Measurements from ENCODE around the gene KRTAP5-5.

The KRTAP5-5 gene

GRCh38 chr11:1625541-1625940 lies 4.0 kb upstream of the KRTAP5-5 start:
- H3K27me3 Mint-ChIP-seq = peaks cover 7% of the 10 kb centered on the region
- no peaks in the 10 kb centered on the region for H3K36me3 Mint-ChIP-seq
- H3K4me1 Mint-ChIP-seq = peaks cover 4% of the 10 kb centered on the region
- H3K9me3 Mint-ChIP-seq = no peaks in the 10 kb centered on the region
- no peak overlapping the region for H3K27ac Mint-ChIP-seq
- H3K4me3 Mint-ChIP-seq = no peak overlapping the region
- DNase-seq (ENCODE audit: low spot score in 2 of 2) (no peak), ATAC-seq (ENCODE audit: low read depth) (no peak)

- Mint-ChIP-seq H3K4me1 (peaks cover 8% of the 10 kb centered on the region), H3K27me3 (peaks cover 15% of the 10 kb centered on the region), H3K36me3 (no peaks in the 10 kb centered on the region), H3K9me3 (no peaks in the 10 kb centered on the region), H3K4me3 (peak overlapping the region; percentile 55), H3K27ac (no peak overlapping the region)
- ATAC-seq (ENCODE audit: low read depth) (peak; percentile 92), DNase-seq (ENCODE audit: low spot score in 2 of 2) (peak; percentile 69 to 84)
Measured at GRCh38 chr11:1628506-1629325, 859 bp upstream of the KRTAP5-5 start.

GRCh38 chr11:1630271-1630670 lies 696 bp downstream of the KRTAP5-5 start:
- no peak overlapping the region for H3K4me3 Mint-ChIP-seq
- DNase-seq (ENCODE audit: low spot score in 2 of 2) (peak in 1 of 2 donors; percentile 10), ATAC-seq (ENCODE audit: low read depth) (no peak)
- no peaks in the 10 kb centered on the region for H3K9me3 Mint-ChIP-seq
- no peaks in the 10 kb centered on the region for H3K36me3 Mint-ChIP-seq
- peaks cover 18% of the 10 kb centered on the region for H3K27me3 Mint-ChIP-seq
- peaks cover 8% of the 10 kb centered on the region for H3K4me1 Mint-ChIP-seq
- no peak overlapping the region for H3K27ac Mint-ChIP-seq

GRCh38 chr11:1631066-1631568 lies 1.5 kb downstream of the KRTAP5-5 start:
- DNase-seq (ENCODE audit: low spot score in 2 of 2) = no peak
- no peaks in the 10 kb centered on the region for H3K9me3 Mint-ChIP-seq
- peaks cover 8% of the 10 kb centered on the region for H3K4me1 Mint-ChIP-seq
- no peaks in the 10 kb centered on the region for H3K36me3 Mint-ChIP-seq
- no peak for ATAC-seq (ENCODE audit: low read depth)
- H3K27me3 Mint-ChIP-seq = peaks cover 18% of the 10 kb centered on the region
- no peak overlapping the region for H3K4me3 Mint-ChIP-seq
- H3K27ac Mint-ChIP-seq = no peak overlapping the region

- H3K4me3 Mint-ChIP-seq = no peak overlapping the region
- ATAC-seq (ENCODE audit: low read depth) = peak; percentile 45
- no peak overlapping the region for H3K27ac Mint-ChIP-seq
- no peaks in the 10 kb centered on the region for H3K36me3 Mint-ChIP-seq
- no peaks in the 10 kb centered on the region for H3K9me3 Mint-ChIP-seq
- peaks cover 22% of the 10 kb centered on the region for H3K27me3 Mint-ChIP-seq
- DNase-seq (ENCODE audit: low spot score in 2 of 2) = no peak
- peaks cover 8% of the 10 kb centered on the region for H3K4me1 Mint-ChIP-seq
Measured at GRCh38 chr11:1632053-1632714, 2.6 kb downstream of the KRTAP5-5 start.

GRCh38 chr11:1633864-1634263 lies 4.3 kb downstream of the KRTAP5-5 start:
- H3K27me3 Mint-ChIP-seq = peaks cover 22% of the 10 kb centered on the region

GRCh38 chr11:1636291-1636950 lies 6.8 kb downstream of the KRTAP5-5 start:
- H3K36me3 Mint-ChIP-seq = no peaks in the 10 kb centered on the region
- peaks cover 4% of the 10 kb centered on the region for H3K4me1 Mint-ChIP-seq
- DNase-seq (ENCODE audit: low spot score in 2 of 2) = no peak
- no peaks in the 10 kb centered on the region for H3K9me3 Mint-ChIP-seq
- ATAC-seq (ENCODE audit: low read depth) = no peak
- H3K27ac Mint-ChIP-seq = no peak overlapping the region
- H3K4me3 Mint-ChIP-seq = no peak overlapping the region
- H3K27me3 Mint-ChIP-seq = peaks cover 22% of the 10 kb centered on the region

More at GRCh38 chr11:1633864-1634263, 4.3 kb downstream of the KRTAP5-5 start:
- Mint-ChIP-seq H3K27ac (no peak overlapping the region), H3K4me1 (peaks cover 6% of the 10 kb centered on the region), H3K36me3 (no peaks in the 10 kb centered on the region), H3K9me3 (no peaks in the 10 kb centered on the region), H3K4me3 (no peak overlapping the region)
- DNase-seq (ENCODE audit: low spot score in 2 of 2) (no peak), ATAC-seq (ENCODE audit: low read depth) (no peak)

- no peak overlapping the region for H3K27ac Mint-ChIP-seq
- no peaks in the 10 kb centered on the region for H3K36me3 Mint-ChIP-seq
- peaks cover 2% of the 10 kb centered on the region for H3K4me1 Mint-ChIP-seq
- no peak overlapping the region for H3K4me3 Mint-ChIP-seq
- peaks cover 17% of the 10 kb centered on the region for H3K27me3 Mint-ChIP-seq
- no peaks in the 10 kb centered on the region for H3K9me3 Mint-ChIP-seq
- DNase-seq (ENCODE audit: low spot score in 2 of 2) (no peak), ATAC-seq (ENCODE audit: low read depth) (no peak)
Measured at GRCh38 chr11:1637628-1638027, 8.1 kb downstream of the KRTAP5-5 start.

GRCh38 chr11:1638344-1638743 lies 8.8 kb downstream of the KRTAP5-5 start:
- H3K9me3 Mint-ChIP-seq = no peaks in the 10 kb centered on the region
- ATAC-seq (ENCODE audit: low read depth) = no peak
- H3K27me3 Mint-ChIP-seq = peaks cover 15% of the 10 kb centered on the region
- H3K36me3 Mint-ChIP-seq = no peaks in the 10 kb centered on the region
- no peak overlapping the region for H3K27ac Mint-ChIP-seq
- no peak for DNase-seq (ENCODE audit: low spot score in 2 of 2)
- H3K4me1 Mint-ChIP-seq = no peaks in the 10 kb centered on the region
- H3K4me3 Mint-ChIP-seq = no peak overlapping the region

- Mint-ChIP-seq H3K27ac (no peak overlapping the region), H3K9me3 (no peaks in the 10 kb centered on the region), H3K36me3 (no peaks in the 10 kb centered on the region), H3K4me3 (no peak overlapping the region), H3K27me3 (peaks cover 15% of the 10 kb centered on the region), H3K4me1 (no peaks in the 10 kb centered on the region)
- no peak for DNase-seq (ENCODE audit: low spot score in 2 of 2)
- no peak for ATAC-seq (ENCODE audit: low read depth)
Measured at GRCh38 chr11:1639102-1639620, 9.6 kb downstream of the KRTAP5-5 start.

GRCh38 chr11:1639666-1640065 lies 10.1 kb downstream of the KRTAP5-5 start:
- Mint-ChIP-seq H3K36me3 (no peaks in the 10 kb centered on the region), H3K27me3 (peaks cover 16% of the 10 kb centered on the region), H3K27ac (no peak overlapping the region), H3K4me1 (no peaks in the 10 kb centered on the region), H3K4me3 (no peak overlapping the region), H3K9me3 (no peaks in the 10 kb centered on the region)
- no peak for ATAC-seq (ENCODE audit: low read depth)
- no peak for DNase-seq (ENCODE audit: low spot score in 2 of 2)

- DNase-seq (ENCODE audit: low spot score in 2 of 2) = peak; percentile 24 to 45
- no peaks in the 10 kb centered on the region for H3K36me3 Mint-ChIP-seq
- ATAC-seq (ENCODE audit: low read depth) = peak; percentile 41
- H3K9me3 Mint-ChIP-seq = no peaks in the 10 kb centered on the region
- no peak overlapping the region for H3K4me3 Mint-ChIP-seq
- peaks cover 14% of the 10 kb centered on the region for H3K27me3 Mint-ChIP-seq
- H3K4me1 Mint-ChIP-seq = peaks cover 2% of the 10 kb centered on the region
- H3K27ac Mint-ChIP-seq = no peak overlapping the region
Measured at GRCh38 chr11:1640076-1640946, 10.7 kb downstream of the KRTAP5-5 start.

- no peak overlapping the region for H3K4me3 Mint-ChIP-seq
- H3K4me1 Mint-ChIP-seq = peaks cover 2% of the 10 kb centered on the region
- H3K27ac Mint-ChIP-seq = no peak overlapping the region
Measured at GRCh38 chr11:1641096-1641495, 11.5 kb downstream of the KRTAP5-5 start.

More at GRCh38 chr11:1641096-1641495, 11.5 kb downstream of the KRTAP5-5 start:
- ATAC-seq (ENCODE audit: low read depth) (no peak), DNase-seq (ENCODE audit: low spot score in 2 of 2) (no peak)
- Mint-ChIP-seq H3K27me3 (peaks cover 14% of the 10 kb centered on the region), H3K36me3 (no peaks in the 10 kb centered on the region), H3K9me3 (no peaks in the 10 kb centered on the region)
